CD14-positive monocyte (primary cell): ENCODE measurements around the gene PPARG. TPM values are rescaled to one million over a fixed set of nuclear protein-coding genes. Genes with fewer than 3 reads are reported as not detected.

Source experiments
- DNase-seq, 3 donors: peaks; one replicate each; pipeline ENCODE4 v3.0.0-alpha.2; 2011 to 2022
- H2AFZ ChIP-seq: 2 replicates; pipeline ENCODE4 v1.6.0; 2012; ENCODE audit warnings: mild to moderate bottlenecking, low read depth, low read length, inconsistent platforms; ENCODE audit not compliant: insufficient read depth, poor library complexity, severe bottlenecking
- H3K27ac ChIP-seq, 2 donors: 1 replicate in 1 of 2; 2 replicates in 1 of 2; pipeline ENCODE4 v1.5.1; 2012 to 2013; ENCODE audit warnings: low read length in 2 of 2, control low read depth in 1 of 2, inconsistent platforms in 1 of 2, low read depth in 1 of 2, mild to moderate bottlenecking in 1 of 2
- H3K27me3 ChIP-seq, 2 donors: one replicate each; pipeline versions ENCODE4 v1.6.0 to v1.6.1; 2011 to 2013; ENCODE audit warnings: low read length in 2 of 2; ENCODE audit not compliant: control insufficient read depth in 2 of 2, insufficient read depth in 2 of 2
- H3K36me3 ChIP-seq, 2 donors: replicated peaks in 1 of 2; 1 replicate in 1 of 2; 2 replicates in 1 of 2; pipeline versions ENCODE4 v1.5.1 to v1.6.1; 2012 to 2013; ENCODE audit warnings: low read length in 2 of 2, control low read depth in 1 of 2, inconsistent platforms in 1 of 2, mild to moderate bottlenecking in 1 of 2; ENCODE audit not compliant: insufficient read depth in 2 of 2, control insufficient read depth in 1 of 2
- H3K4me1 ChIP-seq, 2 donors: 1 replicate in 1 of 2; 2 replicates in 1 of 2; pipeline versions ENCODE4 v1.5.1 to v1.6.1; 2012 to 2013; ENCODE audit warnings: low read length in 2 of 2, control low read depth in 1 of 2, inconsistent platforms in 1 of 2, mild to moderate bottlenecking in 1 of 2, moderate library complexity in 1 of 2; ENCODE audit not compliant: insufficient read depth in 2 of 2, control insufficient read depth in 1 of 2
- H3K4me2 ChIP-seq: replicated peaks from 2 replicates; pipeline ENCODE3; 2012; ENCODE audit warnings: low read length, moderate library complexity, mild to moderate bottlenecking; ENCODE audit not compliant: poor library complexity, severe bottlenecking; ENCODE audit errors: extremely low read depth
- H3K4me3 ChIP-seq, 3 experiments: fragments of 200-600 bp in 1 of 3; sonication (generic) in 1 of 3; replicated peaks in 1 of 3; 1 replicate in 2 of 3; 2 replicates in 1 of 3; pipeline ENCODE4 v1.5.1; 2011 to 2013; ENCODE audit warnings: low read length in 3 of 3, mild to moderate bottlenecking in 3 of 3, control low read depth in 2 of 3, low read depth in 2 of 3, inconsistent platforms in 1 of 3, moderate library complexity in 1 of 3
- H3K79me2 ChIP-seq: 2 replicates; pipeline ENCODE4 v1.6.0; 2012; ENCODE audit warnings: mild to moderate bottlenecking, control low read depth, inconsistent platforms, low read length, moderate library complexity; ENCODE audit not compliant: insufficient read depth
- H3K9ac ChIP-seq: 2 replicates; pipeline ENCODE4 v1.6.0; 2017; ENCODE audit warnings: low read length, mild to moderate bottlenecking; ENCODE audit not compliant: insufficient read depth, poor library complexity, severe bottlenecking
- H3K9me3 ChIP-seq, 2 donors: replicated peaks in 1 of 2; 1 replicate in 1 of 2; 2 replicates in 1 of 2; pipeline versions ENCODE4 v1.5.1 to v1.6.1; 2012 to 2013; ENCODE audit warnings: low read length in 2 of 2, control low read depth in 1 of 2; ENCODE audit not compliant: control insufficient read depth in 1 of 2, insufficient read depth in 1 of 2
- H4K20me1 ChIP-seq: 2 replicates; pipeline ENCODE4 v1.6.0; 2012; ENCODE audit warnings: mild to moderate bottlenecking, low read length, control low read depth, moderate library complexity; ENCODE audit not compliant: insufficient read depth
- H3K27ac Mint-ChIP-seq, 7 donors: one replicate each; pipeline ENCODE4 v1.8.0; 2020; ENCODE audit warnings: mild to moderate bottlenecking in 7 of 7, mixed read lengths in 7 of 7, moderate library complexity in 6 of 7, inconsistent platforms in 2 of 7
- H3K27me3 Mint-ChIP-seq, 3 donors: one replicate each; pipeline ENCODE4 v1.8.0; 2021 to 2022; ENCODE audit warnings: low read depth in 3 of 3, mild to moderate bottlenecking in 3 of 3, mixed read lengths in 3 of 3, moderate library complexity in 3 of 3, inconsistent platforms in 1 of 3
- H3K36me3 Mint-ChIP-seq, 2 donors: one replicate each; pipeline ENCODE4 v1.8.0; 2020; ENCODE audit warnings: mixed read lengths in 2 of 2, inconsistent platforms in 1 of 2, mild to moderate bottlenecking in 1 of 2
- H3K4me1 Mint-ChIP-seq: one replicate; pipeline ENCODE4 v1.8.0; 2020; ENCODE audit warnings: mild to moderate bottlenecking, mixed read lengths
- H3K4me3 Mint-ChIP-seq, 2 donors: one replicate each; pipeline ENCODE4 v1.8.0; 2020; ENCODE audit warnings: mild to moderate bottlenecking in 2 of 2, mixed read lengths in 2 of 2, moderate library complexity in 1 of 2
- H3K9me3 Mint-ChIP-seq, 7 donors: one replicate each; pipeline ENCODE4 v1.8.0; 2020 to 2022; ENCODE audit warnings: mixed read lengths in 7 of 7, mild to moderate bottlenecking in 6 of 7, moderate library complexity in 6 of 7, inconsistent platforms in 2 of 7
- WGBS: methylation state at CpG from one replicate; pipeline ENCODE4 v1.1.5; 2013; ENCODE audit warnings: missing lambda C conversion rate; ENCODE audit not compliant: insufficient coverage; 5-methylcytosine and 5-hydroxymethylcytosine counted together
- intact Hi-C, 2 donors: fragments of 100-400 bp; cut with micrococcal nuclease; formaldehyde crosslinking; loops; one replicate each; pipeline versions ENCODE4 v1.15.0 to v1.15.1; 2023
- polyA plus RNA-seq, 3 donors: library from polyadenylated mRNA; depleted of rRNA in 1 of 3; unstranded in 2 of 3; stranded (reverse) in 1 of 3; fragments of 300-500 nt in 2 of 3; fragments of >200 nt in 1 of 3; fragmentation: Illumina TruSeq in 2 of 3; gene quantifications; 1 replicate in 2 of 3; 2 replicates in 1 of 3; pipeline ENCODE4 v1.2.3, GENCODE V29; 2012 to 2021
- TF ChIP-seq, protein P1 (sequence below): fragments of 200-600 bp; IDR thresholded peaks from one replicate; pipeline ENCODE4 v1.8.0; 2022; ENCODE audit warnings: antibody characterized with exemption, mild to moderate bottlenecking

PPARG gene
- polyA plus RNA-seq, 3 donors: 0.56 to 2.0 (median 0.97) TPM

DNA sequence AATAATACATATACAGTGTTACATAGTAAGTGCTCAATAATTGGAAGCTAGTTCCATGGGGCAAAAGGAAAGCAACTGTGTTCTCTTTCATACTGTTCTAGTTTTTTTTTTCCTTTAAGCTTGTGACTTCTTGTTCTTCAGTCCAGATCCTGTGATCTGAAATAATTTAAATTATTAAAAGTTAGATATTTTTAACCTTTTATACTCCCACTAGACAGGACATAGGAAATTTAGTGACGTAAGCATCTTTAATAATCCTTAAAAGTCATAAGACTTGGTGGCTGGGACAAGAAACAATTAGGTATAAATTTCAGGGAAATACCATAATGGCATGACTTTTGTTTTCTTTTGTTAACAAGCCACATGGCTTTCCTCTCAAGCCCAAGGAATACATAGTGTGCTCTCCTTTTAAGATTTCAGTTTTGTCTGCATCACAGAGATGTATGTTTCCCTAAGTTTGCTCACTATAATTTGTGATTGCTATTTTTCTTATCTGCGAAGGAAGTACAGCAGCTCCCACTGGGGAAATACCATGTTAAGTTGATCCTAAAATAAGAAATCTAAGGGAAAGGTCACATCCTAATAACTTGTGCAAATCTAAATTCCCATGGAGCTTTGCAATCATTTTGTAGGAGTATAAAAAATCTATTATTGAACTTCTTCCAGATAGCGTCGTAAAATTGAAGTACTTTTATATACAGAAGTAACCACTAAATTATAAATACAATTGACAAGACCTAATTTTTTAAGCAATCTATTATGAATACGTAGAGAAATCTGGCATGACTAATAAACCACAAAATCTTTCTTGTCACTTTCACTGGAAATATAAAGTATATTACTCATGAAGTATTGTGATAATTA is 30.1 kb downstream of the PPARG start:
- H3K36me3 ChIP-seq: no peaks in the 10 kb centered on the region
- Mint-ChIP-seq H3K9me3 (no peaks in the 10 kb centered on the region), H3K4me3 (no peak overlapping the region), H3K36me3 (peaks cover 0 to 8% of the 10 kb centered on the region in 2 donors), H3K4me1 (peaks cover 27% of the 10 kb centered on the region), H3K27ac (no peak overlapping the region), H3K27me3 (peaks cover 0 to 8% (median 0%) of the 10 kb centered on the region in 3 donors)
- H4K20me1 ChIP-seq: no peaks in the 10 kb centered on the region
- peak in 1 of 3 donors; percentile 29 for DNase-seq
- no peak overlapping the region for H3K9ac ChIP-seq
- H2AFZ ChIP-seq: no peak overlapping the region
- intact Hi-C loops: no loop called here
- H3K4me3 ChIP-seq: no peak overlapping the region
- TF ChIP-seq, protein P1, sequence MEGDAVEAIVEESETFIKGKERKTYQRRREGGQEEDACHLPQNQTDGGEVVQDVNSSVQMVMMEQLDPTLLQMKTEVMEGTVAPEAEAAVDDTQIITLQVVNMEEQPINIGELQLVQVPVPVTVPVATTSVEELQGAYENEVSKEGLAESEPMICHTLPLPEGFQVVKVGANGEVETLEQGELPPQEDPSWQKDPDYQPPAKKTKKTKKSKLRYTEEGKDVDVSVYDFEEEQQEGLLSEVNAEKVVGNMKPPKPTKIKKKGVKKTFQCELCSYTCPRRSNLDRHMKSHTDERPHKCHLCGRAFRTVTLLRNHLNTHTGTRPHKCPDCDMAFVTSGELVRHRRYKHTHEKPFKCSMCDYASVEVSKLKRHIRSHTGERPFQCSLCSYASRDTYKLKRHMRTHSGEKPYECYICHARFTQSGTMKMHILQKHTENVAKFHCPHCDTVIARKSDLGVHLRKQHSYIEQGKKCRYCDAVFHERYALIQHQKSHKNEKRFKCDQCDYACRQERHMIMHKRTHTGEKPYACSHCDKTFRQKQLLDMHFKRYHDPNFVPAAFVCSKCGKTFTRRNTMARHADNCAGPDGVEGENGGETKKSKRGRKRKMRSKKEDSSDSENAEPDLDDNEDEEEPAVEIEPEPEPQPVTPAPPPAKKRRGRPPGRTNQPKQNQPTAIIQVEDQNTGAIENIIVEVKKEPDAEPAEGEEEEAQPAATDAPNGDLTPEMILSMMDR: no peak
- WGBS: no CpG with 5 or more reads among the region's 5 CpGs
- H3K4me1 ChIP-seq: peaks cover 16% of the 10 kb centered on the region in 2 donors
- no peaks in the 10 kb centered on the region for H3K27me3 ChIP-seq
- H3K27ac ChIP-seq: no peak overlapping the region
- no peak overlapping the region for H3K4me2 ChIP-seq
- H3K79me2 ChIP-seq: no peaks in the 10 kb centered on the region
- no peaks in the 10 kb centered on the region for H3K9me3 ChIP-seq

DNA sequence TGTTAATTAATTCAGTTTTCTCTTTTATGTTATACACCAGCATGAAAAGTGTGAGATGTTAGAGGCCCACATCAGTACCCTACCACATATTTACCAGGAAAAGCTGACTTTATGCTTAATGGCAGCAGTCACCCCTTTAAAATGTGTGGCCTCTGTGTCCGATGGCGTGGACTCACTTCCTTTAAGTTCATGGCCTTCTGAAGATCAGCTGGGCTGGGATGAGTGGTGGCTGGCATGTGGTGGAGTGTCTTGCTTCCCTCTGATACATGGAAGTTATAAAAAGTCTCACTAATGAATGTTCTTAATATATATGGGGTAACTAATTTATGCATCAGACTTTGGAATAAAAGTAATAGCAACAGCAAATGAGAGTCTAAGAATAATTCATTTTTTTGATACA is 32.1 kb downstream of the PPARG start:
- Histone ChIP-seq H4K20me1 (no peaks in the 10 kb centered on the region), H3K4me1 (peaks cover 31 to 35% of the 10 kb centered on the region in 2 donors), H2AFZ (no peak overlapping the region), H3K27me3 (no peaks in the 10 kb centered on the region), H3K79me2 (no peaks in the 10 kb centered on the region), H3K4me2 (no peak overlapping the region), H3K9ac (no peak overlapping the region), H3K27ac (no peak overlapping the region), H3K4me3 (no peak overlapping the region), H3K9me3 (no peaks in the 10 kb centered on the region), H3K36me3 (no peaks in the 10 kb centered on the region)
- H3K4me1 Mint-ChIP-seq: peaks cover 38% of the 10 kb centered on the region
- H3K9me3 Mint-ChIP-seq: no peaks in the 10 kb centered on the region
- H3K4me3 Mint-ChIP-seq: no peak overlapping the region
- peaks cover 0 to 8% (median 0%) of the 10 kb centered on the region in 3 donors for H3K27me3 Mint-ChIP-seq
- TF ChIP-seq, protein P1: no peak
- intact Hi-C loops: loop anchor here in 1 of 2 donors (5.0 kb wide), 1 partner anchor 41 kb away; no protein-coding TSS in a partner anchor
- peak overlapping the region in 1 of 7 donors; percentile 40 for H3K27ac Mint-ChIP-seq
- WGBS: no CpG with 5 or more reads among the region's 2 CpGs
- no peaks in the 10 kb centered on the region for H3K36me3 Mint-ChIP-seq
- DNase-seq: no peak
